HEK293 (cell line): ENCODE data around the gene STX18.

ENCODE experiments used
- CTCF ChIA-PET: fragments of 350-600 bp; formaldehyde crosslinking; extraction: SDS; loops from one replicate; lab custom pipeline; 2021; ENCODE audit warnings: antibody characterized with exemption; lab: Yijun Ruan, JAX
- POLR2A ChIA-PET: fragments of 300-600 bp; formaldehyde crosslinking; extraction: SDS; loops from one replicate; lab custom pipeline; 2020; ENCODE audit warnings: antibody characterized with exemption, inconsistent platforms; lab: Yijun Ruan, JAX
- H3K27ac ChIP-seq: fragments of 200-500 bp; sonication (Bioruptor generic); 2 replicates; pipeline ENCODE4 v1.5.1; 2014; ENCODE audit warnings: low read depth, low read length, control low read depth, inconsistent platforms; ENCODE audit errors: extremely low read depth
- H3K36me3 ChIP-seq, 2 experiments: fragments of 200-500 bp in 1 of 2; sonication (Bioruptor generic) in 1 of 2; 1 replicate in 1 of 2; 2 replicates in 1 of 2; pipeline ENCODE4 v1.5.1; 2014 to 2017; ENCODE audit warnings: inconsistent platforms in 2 of 2, low read length in 2 of 2; ENCODE audit not compliant: control insufficient read depth in 2 of 2, insufficient read depth in 1 of 2
- H3K4me1 ChIP-seq: fragments of 200-500 bp; sonication (Bioruptor generic); 2 replicates; pipeline ENCODE4 v1.5.1; 2014; ENCODE audit warnings: mild to moderate bottlenecking, low read length, inconsistent platforms; ENCODE audit not compliant: control insufficient read depth, insufficient read depth
- H3K4me3 ChIP-seq: 2 replicates; pipeline ENCODE4 v1.5.1; 2011; ENCODE audit warnings: low read depth, mild to moderate bottlenecking, control low read depth, low read length, moderate library complexity
- H3K9me3 ChIP-seq: fragments of 200-500 bp; sonication (Bioruptor generic); 2 replicates; pipeline ENCODE4 v1.5.1; 2014; ENCODE audit warnings: low read depth, low read length, inconsistent platforms; ENCODE audit not compliant: control insufficient read depth, insufficient read depth
- IKZF3 ChIP-seq: fragments of 450-650 bp; IDR thresholded peaks from 2 replicates; pipeline ENCODE4 v1.5.0; 2018; ENCODE audit warnings: missing biosample characterization, mild to moderate bottlenecking, missing genetic modification characterization, moderate library complexity
- KLF10 ChIP-seq: fragments of 450-650 bp; IDR thresholded peaks from 2 replicates; pipeline ENCODE4 v1.5.1; 2018; ENCODE audit warnings: missing biosample characterization, mild to moderate bottlenecking, missing genetic modification characterization
- KLF16 ChIP-seq: fragments of 450-650 bp; formaldehyde crosslinking; IDR thresholded peaks from 2 replicates; pipeline ENCODE4 v1.5.1; 2017; ENCODE audit warnings: missing biosample characterization, missing genetic modification characterization
- KLF7 ChIP-seq: fragments of 450-650 bp; formaldehyde crosslinking; IDR thresholded peaks from 2 replicates; pipeline ENCODE4 v1.5.1; 2016; ENCODE audit warnings: missing biosample characterization, missing genetic modification characterization, borderline replicate concordance
- MEIS1 ChIP-seq: sonication (generic); formaldehyde crosslinking; IDR thresholded peaks from 2 replicates; pipeline ENCODE4 v1.8.1; 2022; ENCODE audit warnings: missing genetic modification reagents, mild to moderate bottlenecking, borderline replicate concordance
- MZF1 ChIP-seq: fragments of 450-650 bp; formaldehyde crosslinking; IDR thresholded peaks from 2 replicates; pipeline ENCODE4 v1.5.1; 2017; ENCODE audit warnings: missing biosample characterization, missing genetic modification characterization, borderline replicate concordance
- ZBTB1 ChIP-seq: fragments of 450-650 bp; formaldehyde crosslinking; IDR thresholded peaks from 2 replicates; pipeline ENCODE4 v1.5.1; 2016; ENCODE audit warnings: missing biosample characterization, missing genetic modification characterization
- ZBTB17 ChIP-seq: fragments of 450-650 bp; formaldehyde crosslinking; IDR thresholded peaks from 2 replicates; pipeline ENCODE4 v1.5.1; 2016; ENCODE audit warnings: missing biosample characterization, missing genetic modification characterization
- ZBTB8A ChIP-seq: fragments of 450-650 bp; formaldehyde crosslinking; IDR thresholded peaks from 2 replicates; pipeline ENCODE4 v1.5.1; 2016; ENCODE audit warnings: missing biosample characterization, missing genetic modification characterization
- ZEB2 ChIP-seq: fragments of 450-650 bp; formaldehyde crosslinking; IDR thresholded peaks from 2 replicates; pipeline ENCODE4 v1.5.1; 2016; ENCODE audit warnings: missing biosample characterization, missing genetic modification characterization
- ZNF133 ChIP-seq: fragments of 450-650 bp; formaldehyde crosslinking; IDR thresholded peaks from 2 replicates; pipeline ENCODE4 v1.5.1; 2016; ENCODE audit warnings: missing biosample characterization, missing genetic modification characterization
- ZNF2 ChIP-seq: fragments of 450-650 bp; formaldehyde crosslinking; IDR thresholded peaks from 2 replicates; pipeline ENCODE4 v1.5.1; 2016; ENCODE audit warnings: missing biosample characterization, missing genetic modification characterization
- ZNF214 ChIP-seq: fragments of 450-650 bp; formaldehyde crosslinking; IDR thresholded peaks from 2 replicates; pipeline ENCODE4 v1.5.1; 2017; ENCODE audit warnings: missing biosample characterization, mild to moderate bottlenecking, missing genetic modification characterization, borderline replicate concordance
- ZNF266 ChIP-seq: fragments of 450-650 bp; formaldehyde crosslinking; IDR thresholded peaks from 2 replicates; pipeline ENCODE4 v1.5.1; 2016; ENCODE audit warnings: missing biosample characterization, missing genetic modification characterization, low read depth
- ZNF292 ChIP-seq: fragments of 450-650 bp; formaldehyde crosslinking; IDR thresholded peaks from 2 replicates; pipeline ENCODE4 v1.5.1; 2016; ENCODE audit warnings: low read depth, missing biosample characterization, missing genetic modification characterization, borderline replicate concordance
- ZNF311 ChIP-seq: fragments of 450-650 bp; formaldehyde crosslinking; IDR thresholded peaks from 2 replicates; pipeline ENCODE4 v1.5.1; 2017; ENCODE audit warnings: missing biosample characterization, missing genetic modification characterization, borderline replicate concordance
- ZNF366 ChIP-seq: fragments of 450-650 bp; formaldehyde crosslinking; conservative IDR thresholded peaks from 2 replicates; pipeline ENCODE4 v1.5.1; 2016; ENCODE audit warnings: missing biosample characterization, missing genetic modification characterization
- ZNF404 ChIP-seq: fragments of 450-650 bp; formaldehyde crosslinking; IDR thresholded peaks from 2 replicates; pipeline ENCODE4 v1.5.1; 2017; ENCODE audit warnings: missing biosample characterization, missing genetic modification characterization
- ZNF426 ChIP-seq: fragments of 450-650 bp; formaldehyde crosslinking; IDR thresholded peaks from 2 replicates; pipeline ENCODE4 v1.5.1; 2017; ENCODE audit warnings: missing biosample characterization, missing genetic modification characterization, mild to moderate bottlenecking, inconsistent platforms, moderate library complexity
- ZNF48 ChIP-seq: fragments of 450-650 bp; formaldehyde crosslinking; IDR thresholded peaks from 2 replicates; pipeline ENCODE4 v1.5.1; 2016; ENCODE audit warnings: missing biosample characterization, missing genetic modification characterization
- ZNF530 ChIP-seq: fragments of 450-650 bp; formaldehyde crosslinking; IDR thresholded peaks from 2 replicates; pipeline ENCODE4 v1.5.1; 2016; ENCODE audit warnings: low read depth, missing biosample characterization, missing genetic modification characterization
- ZNF600 ChIP-seq: fragments of 450-650 bp; formaldehyde crosslinking; IDR thresholded peaks from 2 replicates; pipeline ENCODE4 v1.5.1; 2016; ENCODE audit warnings: missing biosample characterization, missing genetic modification characterization
- ZNF629 ChIP-seq: fragments of 450-650 bp; formaldehyde crosslinking; IDR thresholded peaks from 2 replicates; pipeline ENCODE4 v1.5.1; 2017; ENCODE audit warnings: missing biosample characterization, missing genetic modification characterization
- ZNF701 ChIP-seq: fragments of 450-650 bp; formaldehyde crosslinking; IDR thresholded peaks from 2 replicates; pipeline ENCODE4 v1.5.1; 2016; ENCODE audit warnings: missing biosample characterization, missing genetic modification characterization
- TF ChIP-seq, protein P1 (sequence below): fragments of 450-650 bp; formaldehyde crosslinking; IDR thresholded peaks from 2 replicates; pipeline ENCODE4 v1.5.1; 2016; ENCODE audit warnings: missing biosample characterization, missing genetic modification characterization, low read depth
- TF ChIP-seq, protein P2 (sequence below): fragments of 450-650 bp; formaldehyde crosslinking; IDR thresholded peaks from 2 replicates; pipeline ENCODE4 v1.5.1; 2016; ENCODE audit warnings: missing biosample characterization, missing genetic modification characterization
- TF ChIP-seq, protein P3 (sequence below): fragments of 450-650 bp; formaldehyde crosslinking; IDR thresholded peaks from 2 replicates; pipeline ENCODE4 v1.5.1; 2016; ENCODE audit warnings: missing biosample characterization, missing genetic modification characterization

STX18 gene

DNA sequence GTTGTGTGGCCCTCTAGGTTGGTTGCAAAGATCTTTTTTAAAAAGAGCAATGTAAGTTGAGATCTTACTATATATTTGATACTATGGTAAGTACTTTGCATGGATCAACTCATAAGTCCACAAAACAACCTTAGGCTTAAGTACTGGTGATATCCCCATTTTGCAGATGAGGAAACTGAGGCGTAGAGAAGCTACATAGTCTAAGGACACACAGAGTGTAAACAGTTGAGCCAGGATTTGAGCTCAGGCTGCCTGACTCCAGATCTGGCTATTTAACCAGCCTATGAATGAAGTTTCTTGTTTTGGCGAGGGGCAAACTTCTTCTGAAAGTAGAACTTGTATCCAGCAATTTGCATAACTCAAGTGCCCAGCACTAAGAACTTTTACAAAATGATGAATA, 38.6 kb upstream of the STX18 start (continued):
- TF ChIP-seq ZNF701 (tag by site-specific recombination) (no peak), ZNF629 (tag by site-specific recombination) (no peak), ZNF214 (tag by site-specific recombination) (no peak), ZNF426 (tag by site-specific recombination) (no peak), ZEB2 (tag by site-specific recombination) (no peak)
- TF ChIP-seq, protein P1, sequence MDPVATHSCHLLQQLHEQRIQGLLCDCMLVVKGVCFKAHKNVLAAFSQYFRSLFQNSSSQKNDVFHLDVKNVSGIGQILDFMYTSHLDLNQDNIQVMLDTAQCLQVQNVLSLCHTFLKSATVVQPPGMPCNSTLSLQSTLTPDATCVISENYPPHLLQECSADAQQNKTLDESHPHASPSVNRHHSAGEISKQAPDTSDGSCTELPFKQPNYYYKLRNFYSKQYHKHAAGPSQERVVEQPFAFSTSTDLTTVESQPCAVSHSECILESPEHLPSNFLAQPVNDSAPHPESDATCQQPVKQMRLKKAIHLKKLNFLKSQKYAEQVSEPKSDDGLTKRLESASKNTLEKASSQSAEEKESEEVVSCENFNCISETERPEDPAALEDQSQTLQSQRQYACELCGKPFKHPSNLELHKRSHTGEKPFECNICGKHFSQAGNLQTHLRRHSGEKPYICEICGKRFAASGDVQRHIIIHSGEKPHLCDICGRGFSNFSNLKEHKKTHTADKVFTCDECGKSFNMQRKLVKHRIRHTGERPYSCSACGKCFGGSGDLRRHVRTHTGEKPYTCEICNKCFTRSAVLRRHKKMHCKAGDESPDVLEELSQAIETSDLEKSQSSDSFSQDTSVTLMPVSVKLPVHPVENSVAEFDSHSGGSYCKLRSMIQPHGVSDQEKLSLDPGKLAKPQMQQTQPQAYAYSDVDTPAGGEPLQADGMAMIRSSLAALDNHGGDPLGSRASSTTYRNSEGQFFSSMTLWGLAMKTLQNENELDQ, result no peak

DNA sequence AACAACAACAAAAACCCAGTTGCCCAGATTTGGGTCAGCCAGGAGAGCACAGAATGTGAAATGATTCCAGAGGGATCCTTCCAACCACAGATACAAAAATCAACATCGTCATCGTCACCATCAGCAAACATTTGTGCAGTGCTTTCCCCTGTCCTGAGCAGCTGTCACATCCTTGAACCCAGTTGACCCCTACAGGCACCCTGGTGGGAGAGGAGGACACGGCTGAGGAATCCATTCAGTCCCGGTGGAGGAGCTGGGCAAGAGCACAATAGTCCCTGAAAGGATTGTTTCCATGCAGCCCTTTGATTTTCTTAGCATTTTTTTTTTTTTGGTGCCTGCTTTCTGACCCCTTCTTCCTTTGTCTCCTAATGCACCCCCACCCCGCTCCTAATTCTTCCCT, 37.1 kb upstream of the STX18 start:
- Histone ChIP-seq H3K4me1 (no peaks in the 10 kb centered on the region), H3K27ac (no peak overlapping the region), H3K36me3 (no peaks in the 10 kb centered on the region), H3K4me3 (no peak overlapping the region), H3K9me3 (no peaks in the 10 kb centered on the region)
- POLR2A ChIA-PET, result interaction anchor here (0.6 kb wide), 1 partner anchor 40 kb away, joined by 3 read pairs; no protein-coding TSS in a partner anchor
- CTCF ChIA-PET, result interaction anchor here (0.9 kb wide), 1 partner anchor 14 kb away, joined by 4 read pairs; no protein-coding TSS in a partner anchor
- no peak for TF ChIP-seq ZBTB1
- TF ChIP-seq KLF16 (tag by site-specific recombination), result no peak
- TF ChIP-seq ZNF600 (tag by site-specific recombination), result no peak
- no peak for TF ChIP-seq ZBTB8A (tag by site-specific recombination)
- TF ChIP-seq, all 188 proteins: peak for 0

DNA sequence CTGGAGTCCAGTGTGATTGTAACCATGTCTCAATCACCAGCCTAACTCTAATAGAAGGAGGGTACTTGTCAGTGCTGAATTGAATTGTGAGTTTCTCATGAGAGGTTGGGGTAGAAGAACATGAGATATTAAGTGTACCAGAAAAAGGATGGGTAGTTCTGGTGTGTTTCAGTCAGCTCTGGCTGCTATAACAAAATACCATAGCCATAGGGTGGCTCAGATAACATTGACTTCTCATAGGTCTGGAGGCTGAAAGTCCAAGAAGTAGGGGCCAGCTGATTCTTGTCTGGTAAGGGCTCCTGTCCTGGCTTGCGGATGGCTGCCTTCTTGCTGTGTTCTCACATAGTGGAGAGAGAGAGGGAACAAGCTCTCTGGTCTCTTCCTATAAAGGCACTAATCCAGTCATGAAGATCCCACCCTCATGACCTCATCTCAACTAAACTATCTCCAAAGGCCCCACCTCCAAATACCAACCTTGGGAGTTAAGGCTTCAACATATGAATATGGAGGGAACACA, 35.6 kb upstream of the STX18 start:
- no peaks in the 10 kb centered on the region for H3K4me1 ChIP-seq
- no peak overlapping the region for H3K27ac ChIP-seq
- ChIA-PET POLR2A (no interaction called here), CTCF (no interaction called here)
- H3K9me3 ChIP-seq, result no peaks in the 10 kb centered on the region
- no peaks in the 10 kb centered on the region for H3K36me3 ChIP-seq
- H3K4me3 ChIP-seq, result no peak overlapping the region
- TF ChIP-seq MZF1 (tag by site-specific recombination) (no peak), MEIS1 (CRISPR knock-in tag) (no peak), ZNF311 (tag by site-specific recombination) (no peak), IKZF3 (tag by site-specific recombination) (no peak), ZNF2 (tag by site-specific recombination) (no peak), ZBTB17 (no peak), ZNF530 (tag by site-specific recombination) (no peak), KLF7 (tag by site-specific recombination) (no peak), ZNF292 (tag by site-specific recombination) (no peak), KLF10 (tag by site-specific recombination) (no peak), ZNF266 (tag by site-specific recombination) (no peak), ZNF48 (tag by site-specific recombination) (no peak), ZNF404 (tag by site-specific recombination) (no peak), ZNF366 (no peak), ZNF133 (tag by site-specific recombination) (no peak)
- TF ChIP-seq, protein P2, sequence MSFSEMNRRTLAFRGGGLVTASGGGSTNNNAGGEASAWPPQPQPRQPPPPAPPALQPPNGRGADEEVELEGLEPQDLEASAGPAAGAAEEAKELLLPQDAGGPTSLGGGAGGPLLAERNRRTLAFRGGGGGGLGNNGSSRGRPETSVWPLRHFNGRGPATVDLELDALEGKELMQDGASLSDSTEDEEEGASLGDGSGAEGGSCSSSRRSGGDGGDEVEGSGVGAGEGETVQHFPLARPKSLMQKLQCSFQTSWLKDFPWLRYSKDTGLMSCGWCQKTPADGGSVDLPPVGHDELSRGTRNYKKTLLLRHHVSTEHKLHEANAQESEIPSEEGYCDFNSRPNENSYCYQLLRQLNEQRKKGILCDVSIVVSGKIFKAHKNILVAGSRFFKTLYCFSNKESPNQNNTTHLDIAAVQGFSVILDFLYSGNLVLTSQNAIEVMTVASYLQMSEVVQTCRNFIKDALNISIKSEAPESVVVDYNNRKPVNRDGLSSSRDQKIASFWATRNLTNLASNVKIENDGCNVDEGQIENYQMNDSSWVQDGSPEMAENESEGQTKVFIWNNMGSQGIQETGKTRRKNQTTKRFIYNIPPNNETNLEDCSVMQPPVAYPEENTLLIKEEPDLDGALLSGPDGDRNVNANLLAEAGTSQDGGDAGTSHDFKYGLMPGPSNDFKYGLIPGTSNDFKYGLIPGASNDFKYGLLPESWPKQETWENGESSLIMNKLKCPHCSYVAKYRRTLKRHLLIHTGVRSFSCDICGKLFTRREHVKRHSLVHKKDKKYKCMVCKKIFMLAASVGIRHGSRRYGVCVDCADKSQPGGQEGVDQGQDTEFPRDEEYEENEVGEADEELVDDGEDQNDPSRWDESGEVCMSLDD (tag by site-specific recombination), result no peak
- TF ChIP-seq, protein P3, sequence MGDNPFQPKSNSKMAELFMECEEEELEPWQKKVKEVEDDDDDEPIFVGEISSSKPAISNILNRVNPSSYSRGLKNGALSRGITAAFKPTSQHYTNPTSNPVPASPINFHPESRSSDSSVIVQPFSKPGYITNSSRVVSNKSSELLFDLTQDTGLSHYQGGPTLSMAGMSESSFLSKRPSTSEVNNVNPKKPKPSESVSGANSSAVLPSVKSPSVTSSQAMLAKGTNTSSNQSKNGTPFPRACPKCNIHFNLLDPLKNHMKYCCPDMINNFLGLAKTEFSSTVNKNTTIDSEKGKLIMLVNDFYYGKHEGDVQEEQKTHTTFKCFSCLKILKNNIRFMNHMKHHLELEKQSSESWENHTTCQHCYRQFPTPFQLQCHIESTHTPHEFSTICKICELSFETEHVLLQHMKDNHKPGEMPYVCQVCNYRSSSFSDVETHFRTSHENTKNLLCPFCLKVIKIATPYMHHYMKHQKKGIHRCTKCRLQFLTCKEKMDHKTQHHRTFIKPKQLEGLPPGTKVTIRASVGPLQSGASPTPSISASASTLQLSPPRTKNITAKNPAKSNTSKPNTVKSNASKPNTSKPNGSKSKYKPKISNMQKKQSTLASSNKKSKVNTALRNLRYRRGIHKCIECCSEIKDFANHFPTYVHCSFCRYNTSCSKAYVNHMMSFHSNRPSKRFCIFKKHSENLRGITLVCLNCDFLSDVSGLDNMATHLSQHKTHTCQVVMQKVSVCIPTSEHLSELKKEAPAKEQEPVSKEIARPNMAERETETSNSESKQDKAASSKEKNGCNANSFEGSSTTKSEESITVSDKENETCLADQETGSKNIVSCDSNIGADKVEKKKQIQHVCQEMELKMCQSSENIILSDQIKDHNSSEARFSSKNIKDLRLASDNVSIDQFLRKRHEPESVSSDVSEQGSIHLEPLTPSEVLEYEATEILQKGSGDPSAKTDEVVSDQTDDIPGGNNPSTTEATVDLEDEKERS (tag by site-specific recombination), result no peak
